HepG2 (cell line): ENCODE results near the gene AGXT. TPM values are rescaled to one million over a fixed set of nuclear protein-coding genes. Genes with fewer than 3 reads are reported as not detected.

Experiments used
- ATF2 ChIP-seq: sonication (generic); formaldehyde crosslinking; IDR thresholded peaks from 2 replicates; pipeline ENCODE4 v1.4.0; 2020; ENCODE audit warnings: missing genetic modification reagents
- CHD4 ChIP-seq: fragments of 200-600 bp; sonication (generic); IDR thresholded peaks from 2 replicates; pipeline ENCODE4 v1.7.0; 2017; ENCODE audit warnings: mild to moderate bottlenecking, low read length, borderline replicate concordance
- EEA1 ChIP-seq: sonication (generic); formaldehyde crosslinking; IDR thresholded peaks from 2 replicates; pipeline ENCODE4 v1.5.1; 2020; ENCODE audit warnings: mild to moderate bottlenecking, missing genetic modification reagents, borderline replicate concordance
- ETV5 ChIP-seq: IDR thresholded peaks from 2 replicates; pipeline ENCODE4 v1.6.1; 2018; ENCODE audit warnings: missing biosample characterization, missing genetic modification reagents, inconsistent platforms, borderline replicate concordance
- FOXP1 ChIP-seq, 2 experiments: fragments of 450-650 bp in 1 of 2; IDR thresholded peaks; 2 replicates each; pipeline ENCODE4 v1.6.1; 2017 to 2018; ENCODE audit warnings: antibody characterized with exemption in 1 of 2
- POLR2AphosphoS5 ChIP-seq: IDR thresholded peaks from 2 replicates; pipeline ENCODE4 v1.6.1; 2012; ENCODE audit warnings: low read depth, low read length
- PRMT3 ChIP-seq: sonication (generic); formaldehyde crosslinking; IDR thresholded peaks from 2 replicates; pipeline ENCODE4 v1.8.1; 2022; ENCODE audit warnings: low read depth, mild to moderate bottlenecking, moderate library complexity, missing genetic modification reagents, borderline replicate concordance
- RARG ChIP-seq: sonication (generic); formaldehyde crosslinking; IDR thresholded peaks from 2 replicates; pipeline ENCODE4 v1.4.0; 2020; ENCODE audit warnings: low read depth, mild to moderate bottlenecking, missing genetic modification reagents
- SRSF4 ChIP-seq: fragments of 200-400 bp; formaldehyde crosslinking; IDR thresholded peaks from one replicate; pipeline ENCODE4 v1.6.1; 2018; ENCODE audit warnings: mild to moderate bottlenecking, low read depth, low read length, moderate library complexity; ENCODE audit not compliant: poor library complexity, severe bottlenecking
- YEATS2 ChIP-seq: sonication (generic); formaldehyde crosslinking; IDR thresholded peaks from 2 replicates; pipeline ENCODE4 v1.4.0; 2020; ENCODE audit warnings: missing genetic modification reagents, borderline replicate concordance
- ZBTB4 ChIP-seq: sonication (generic); formaldehyde crosslinking; IDR thresholded peaks from 2 replicates; pipeline ENCODE4 v1.4.0; 2020; ENCODE audit warnings: missing genetic modification reagents, mild to moderate bottlenecking, borderline replicate concordance
- ZNF207 ChIP-seq: fragments of 450-650 bp; IDR thresholded peaks from 2 replicates; pipeline ENCODE4 v1.6.1; 2016; ENCODE audit warnings: antibody characterized with exemption, borderline replicate concordance
- ZNF253 ChIP-seq: sonication (generic); formaldehyde crosslinking; IDR thresholded peaks from 2 replicates; pipeline ENCODE4 v1.8.0; 2022; ENCODE audit warnings: mild to moderate bottlenecking, missing genetic modification reagents, borderline replicate concordance
- ZNF274 ChIP-seq: sonication (generic); formaldehyde crosslinking; IDR thresholded peaks from 2 replicates; pipeline ENCODE4 v1.5.1; 2020; ENCODE audit warnings: mild to moderate bottlenecking, missing genetic modification reagents
- ZNF775 ChIP-seq: sonication (generic); formaldehyde crosslinking; IDR thresholded peaks from 2 replicates; pipeline ENCODE4 v1.4.0; 2020; ENCODE audit warnings: missing genetic modification reagents, mild to moderate bottlenecking, moderate library complexity, borderline replicate concordance
- ZNF788 ChIP-seq: sonication (generic); formaldehyde crosslinking; IDR thresholded peaks from 2 replicates; pipeline ENCODE4 v1.5.0; 2020; ENCODE audit warnings: mild to moderate bottlenecking, missing genetic modification reagents, borderline replicate concordance
- polyA plus RNA-seq, 8 experiments: library from polyadenylated mRNA; depleted of rRNA in 3 of 8; stranded (reverse) in 7 of 8; unstranded in 1 of 8; fragments of >200 nt; fragmentation: Illumina TruSeq in 4 of 8; extraction: Trizol in 4 of 8; gene quantifications; 2 replicates each; pipeline versions ENCODE4 v1.2.1 to v1.2.3, GENCODE V29; 2011 to 2016; ENCODE audit warnings: low read depth in 4 of 8, missing spikeins in 1 of 8, mixed read lengths in 1 of 8; ENCODE audit not compliant: insufficient read depth in 1 of 8
- total RNA-seq, 5 experiments: library from RNA; depleted of rRNA; stranded (reverse); fragments of >200 nt; fragmentation: Illumina TruSeq; extraction: Trizol; gene quantifications; 2 replicates each; pipeline ENCODE4 v1.2.3, GENCODE V29; 2016; ENCODE audit warnings: low read depth in 1 of 5
- TF ChIP-seq, protein P1 (sequence below): IDR thresholded peaks from 2 replicates; pipeline ENCODE4 v1.6.1; 2016
- TF ChIP-seq, protein P2 (sequence below): IDR thresholded peaks from 2 replicates; pipeline ENCODE4 v1.6.1; 2012; ENCODE audit warnings: low read length, improper control_type of control experiment

The AGXT gene
- total and polyA plus RNA-seq, 2 of the 13 experiments (the other 11 are each of a cell fraction or from before 2014, with no cell fraction given) = 41.9 to 96.1 TPM

GRCh38 chr2:240857039-240858008 lies 11.3 kb upstream of the AGXT start (continued):
- peak; percentile 97 for TF ChIP-seq EEA1 (CRISPR knock-in tag)
- no peak for TF ChIP-seq SRSF4
- peak; percentile 78; the same call in 1 of the 2 replicates for TF ChIP-seq ETV5
- TF ChIP-seq ZNF274 (CRISPR knock-in tag) = peak; percentile 95
- peak; percentile 79; the same call in 1 of the 2 replicates for TF ChIP-seq YEATS2
- peak; percentile 99 for TF ChIP-seq ZNF788 (CRISPR knock-in tag)
- TF ChIP-seq ATF2 = peak; percentile 87
- peak; percentile 95; the same call in 1 of the 2 replicates for TF ChIP-seq PRMT3 (CRISPR knock-in tag)
- TF ChIP-seq, protein P1, sequence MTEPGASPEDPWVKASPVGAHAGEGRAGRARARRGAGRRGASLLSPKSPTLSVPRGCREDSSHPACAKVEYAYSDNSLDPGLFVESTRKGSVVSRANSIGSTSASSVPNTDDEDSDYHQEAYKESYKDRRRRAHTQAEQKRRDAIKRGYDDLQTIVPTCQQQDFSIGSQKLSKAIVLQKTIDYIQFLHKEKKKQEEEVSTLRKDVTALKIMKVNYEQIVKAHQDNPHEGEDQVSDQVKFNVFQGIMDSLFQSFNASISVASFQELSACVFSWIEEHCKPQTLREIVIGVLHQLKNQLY (CRISPR knock-in tag) = peak; percentile 98
- no peak for TF ChIP-seq ZNF207
- TF ChIP-seq CHD4 = peak; percentile 85; the same call in 1 of the 2 replicates
- TF ChIP-seq ZNF253 (CRISPR knock-in tag) = peak; percentile 77
- peak; percentile 68; the same call in 1 of the 2 replicates for TF ChIP-seq ZNF775
- peak; percentile 47 for TF ChIP-seq POLR2AphosphoS5
- TF ChIP-seq, protein P2, sequence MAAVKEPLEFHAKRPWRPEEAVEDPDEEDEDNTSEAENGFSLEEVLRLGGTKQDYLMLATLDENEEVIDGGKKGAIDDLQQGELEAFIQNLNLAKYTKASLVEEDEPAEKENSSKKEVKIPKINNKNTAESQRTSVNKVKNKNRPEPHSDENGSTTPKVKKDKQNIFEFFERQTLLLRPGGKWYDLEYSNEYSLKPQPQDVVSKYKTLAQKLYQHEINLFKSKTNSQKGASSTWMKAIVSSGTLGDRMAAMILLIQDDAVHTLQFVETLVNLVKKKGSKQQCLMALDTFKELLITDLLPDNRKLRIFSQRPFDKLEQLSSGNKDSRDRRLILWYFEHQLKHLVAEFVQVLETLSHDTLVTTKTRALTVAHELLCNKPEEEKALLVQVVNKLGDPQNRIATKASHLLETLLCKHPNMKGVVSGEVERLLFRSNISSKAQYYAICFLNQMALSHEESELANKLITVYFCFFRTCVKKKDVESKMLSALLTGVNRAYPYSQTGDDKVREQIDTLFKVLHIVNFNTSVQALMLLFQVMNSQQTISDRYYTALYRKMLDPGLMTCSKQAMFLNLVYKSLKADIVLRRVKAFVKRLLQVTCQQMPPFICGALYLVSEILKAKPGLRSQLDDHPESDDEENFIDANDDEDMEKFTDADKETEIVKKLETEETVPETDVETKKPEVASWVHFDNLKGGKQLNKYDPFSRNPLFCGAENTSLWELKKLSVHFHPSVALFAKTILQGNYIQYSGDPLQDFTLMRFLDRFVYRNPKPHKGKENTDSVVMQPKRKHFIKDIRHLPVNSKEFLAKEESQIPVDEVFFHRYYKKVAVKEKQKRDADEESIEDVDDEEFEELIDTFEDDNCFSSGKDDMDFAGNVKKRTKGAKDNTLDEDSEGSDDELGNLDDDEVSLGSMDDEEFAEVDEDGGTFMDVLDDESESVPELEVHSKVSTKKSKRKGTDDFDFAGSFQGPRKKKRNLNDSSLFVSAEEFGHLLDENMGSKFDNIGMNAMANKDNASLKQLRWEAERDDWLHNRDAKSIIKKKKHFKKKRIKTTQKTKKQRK = no peak
- peak; percentile 86; the same call in 1 of the 2 replicates for TF ChIP-seq RARG (CRISPR knock-in tag)
- peak; percentile 39; the same call in 1 of the 2 replicates for TF ChIP-seq FOXP1 (IDR thresholded peaks at IDR 0.05)
- TF ChIP-seq FOXP1 (CRISPR knock-in tag; IDR thresholded peaks at IDR 0.05) = peak; percentile 83
- TF ChIP-seq ZBTB4 = peak; percentile 92
